Stimulated activated CD8-positive, alpha-beta memory T cell treated with anti-CD3 and anti-CD28 coated beads, Interleukin-2, amount 100 ng/mL, for 1 hour (primary cell): Measurements from ENCODE around the gene CDK9.

Experiments used
- DNase-seq, 2 donors: peaks; one replicate each; pipeline ENCODE4 v3.0.0-alpha.2; 2020; ENCODE audit warnings: low read depth in 2 of 2

CDK9 gene

GRCh38 chr9:127803507-127804352, 17.9 kb downstream of the CDK9 start:
- DNase-seq: no peak

- DNase-seq: no peak
Observed at GRCh38 chr9:127805620-127806019, 19.8 kb downstream of the CDK9 start.

- no peak for DNase-seq
Observed at GRCh38 chr9:127806871-127807270, 21.0 kb downstream of the CDK9 start.

GRCh38 chr9:127808347-127809001, 22.6 kb downstream of the CDK9 start:
- no peak for DNase-seq

GRCh38 chr9:127809002-127809539, 23.2 kb downstream of the CDK9 start:
- DNase-seq: no peak

- no peak for DNase-seq
Observed at GRCh38 chr9:127809540-127810377, 23.9 kb downstream of the CDK9 start.

- no peak for DNase-seq
Observed at GRCh38 chr9:127810378-127811187, 24.7 kb downstream of the CDK9 start.

- DNase-seq: no peak
Observed at GRCh38 chr9:127812011-127812410, 26.2 kb downstream of the CDK9 start.

GRCh38 chr9:127812936-127813675, 27.3 kb downstream of the CDK9 start:
- DNase-seq: no peak

- DNase-seq: no peak
Observed at GRCh38 chr9:127813686-127814226, 27.9 kb downstream of the CDK9 start.

GRCh38 chr9:127814619-127815511, 29.0 kb downstream of the CDK9 start:
- DNase-seq: no peak

GRCh38 chr9:127815512-127816361, 29.9 kb downstream of the CDK9 start:
- DNase-seq: no peak

GRCh38 chr9:127816362-127816725, 30.5 kb downstream of the CDK9 start:
- DNase-seq: no peak

GRCh38 chr9:127816728-127817127, 30.9 kb downstream of the CDK9 start:
- DNase-seq: no peak

- no peak for DNase-seq
Observed at GRCh38 chr9:127817881-127818434, 32.1 kb downstream of the CDK9 start.

GRCh38 chr9:127818574-127818973, 32.7 kb downstream of the CDK9 start:
- no peak for DNase-seq

GRCh38 chr9:127822108-127822507, 36.3 kb downstream of the CDK9 start:
- DNase-seq: no peak
